Measurements from ENCODE around the gene LRRC47. TPM values are rescaled to one million over a fixed set of nuclear protein-coding genes. Genes with fewer than 3 reads are reported as not detected.

The LRRC47 gene
- total RNA-seq, 1 experiment from 2014 or later: 65.1 TPM

- no peaks in the 10 kb centered on the region for H3K79me2 ChIP-seq (ENCODE audit: insufficient read depth, low read length)
- H3K79me1 ChIP-seq (ENCODE audit: insufficient read depth, low read depth, low read length, poor library complexity, severe bottlenecking): no peaks in the 10 kb centered on the region
- no peak for TF ChIP-seq CTCF (conservative IDR thresholded peaks at IDR 0.05)
- H2AK5ac ChIP-seq (ENCODE audit: insufficient read length, low read length): no peak overlapping the region
- H2BK15ac ChIP-seq (ENCODE audit: low read depth, low read length): no peak overlapping the region
- H2AFZ ChIP-seq (ENCODE audit: low read length): no peak overlapping the region
- no peak overlapping the region for H3K4me3 Mint-ChIP-seq
- H3K9ac ChIP-seq (ENCODE audit: extremely low read depth, insufficient read length, low read length): no peak overlapping the region
- H3K23me2 ChIP-seq (ENCODE audit: insufficient read length, low read depth, low read length, poor library complexity, severe bottlenecking): peaks cover 4% of the 10 kb centered on the region
- H4K20me1 ChIP-seq (ENCODE audit: control insufficient read depth, insufficient read depth, insufficient read length): no peaks in the 10 kb centered on the region
- H2BK20ac ChIP-seq (ENCODE audit: low read depth, low read length, poor library complexity, severe bottlenecking): no peak overlapping the region
- H3K4me1 Mint-ChIP-seq: peaks cover 10 to 19% of the 10 kb centered on the region in 2 experiments
- no peaks in the 10 kb centered on the region for H3K27me3 ChIP-seq (ENCODE audit: insufficient read depth, low read length)
- H3K27ac ChIP-seq (ENCODE audit: insufficient read length, low read depth, low read length): no peak overlapping the region
- H3T11ph ChIP-seq (ENCODE audit: low read length): no peak overlapping the region
- H3K23ac ChIP-seq (ENCODE audit: insufficient read length, low read depth, low read length): no peak overlapping the region
- no peak overlapping the region for H4K91ac ChIP-seq (ENCODE audit: insufficient read length, low read depth, low read length)
- H4K5ac ChIP-seq (ENCODE audit: insufficient read length, low read depth, low read length): no peak overlapping the region
- peaks cover 26 to 32% (median 31%) of the 10 kb centered on the region in 3 experiments for H3K36me3 Mint-ChIP-seq (ENCODE audit: insufficient read depth in 1 of 3, low read depth in 3 of 3)
- no CpG with 5 or more reads among the region's 10 CpGs for WGBS (ENCODE audit: extremely low coverage, insufficient read length, low lambda C conversion rate)
- no peak overlapping the region for H3K27ac Mint-ChIP-seq
- no peaks in the 10 kb centered on the region for H3K4me1 ChIP-seq (ENCODE audit: insufficient read depth, low read length)
- no peak overlapping the region; the same call in 1 of the 2 replicates for H3K14ac ChIP-seq (ENCODE audit: insufficient read depth, low read length)
- H4K8ac ChIP-seq (replicated peaks; ENCODE audit: insufficient read length, low read depth, low read length): no peak overlapping the region
- H3K9me3 ChIP-seq (ENCODE audit: control insufficient read depth, low read depth, low read length): no peaks in the 10 kb centered on the region
- H2BK12ac ChIP-seq (ENCODE audit: insufficient read length, low read depth, low read length): no peak overlapping the region
- H3K56ac ChIP-seq (ENCODE audit: insufficient read length, low read depth, low read length): no peak overlapping the region
- no peaks in the 10 kb centered on the region for H3K9me3 Mint-ChIP-seq
- no peak overlapping the region for H2BK5ac ChIP-seq (ENCODE audit: insufficient read length, low read length)
- no peak overlapping the region for H3K4ac ChIP-seq (ENCODE audit: low read depth, low read length)
- H3K18ac ChIP-seq (ENCODE audit: insufficient read length, low read depth, low read length): no peak overlapping the region
- DNase-seq: no peak
- no peak overlapping the region for H2BK120ac ChIP-seq (ENCODE audit: low read depth, low read length, poor library complexity, severe bottlenecking)
- H3K4me2 ChIP-seq (ENCODE audit: insufficient read depth, insufficient read length, low read length): no peak overlapping the region
- H3K27me3 Mint-ChIP-seq (ENCODE audit: low read depth): peaks cover 5% of the 10 kb centered on the region
Measured at GRCh38 chr1:3777078-3777547, 19.2 kb downstream of the LRRC47 start.
